Astrocyte of the spinal cord (primary cell): Measurements from ENCODE around the gene GCHFR.
A peak's percentile ranks its signal among the peaks of the same experiment; 100 is the strongest.

ENCODE experiments used
- DNase-seq: peaks from one replicate; pipeline ENCODE4 v3.0.0; 2011; ENCODE audit warnings: low read depth, low spot score
- H3K4me3 ChIP-seq: 2 replicates; pipeline ENCODE4 v1.5.1; 2011; ENCODE audit warnings: low read depth, mild to moderate bottlenecking, low read length, moderate library complexity
- in situ Hi-C: cut with HindIII; loops from 2 replicates; pipeline ENCODE4 v1.10.0; 2017; ENCODE audit warnings: low sequenced_read_pairs
- TF ChIP-seq, protein P1 (sequence below): IDR thresholded peaks from 2 replicates; pipeline ENCODE4 v1.5.1; 2012; ENCODE audit warnings: low read depth, mild to moderate bottlenecking, low read length, inconsistent platforms

GCHFR gene

DNA sequence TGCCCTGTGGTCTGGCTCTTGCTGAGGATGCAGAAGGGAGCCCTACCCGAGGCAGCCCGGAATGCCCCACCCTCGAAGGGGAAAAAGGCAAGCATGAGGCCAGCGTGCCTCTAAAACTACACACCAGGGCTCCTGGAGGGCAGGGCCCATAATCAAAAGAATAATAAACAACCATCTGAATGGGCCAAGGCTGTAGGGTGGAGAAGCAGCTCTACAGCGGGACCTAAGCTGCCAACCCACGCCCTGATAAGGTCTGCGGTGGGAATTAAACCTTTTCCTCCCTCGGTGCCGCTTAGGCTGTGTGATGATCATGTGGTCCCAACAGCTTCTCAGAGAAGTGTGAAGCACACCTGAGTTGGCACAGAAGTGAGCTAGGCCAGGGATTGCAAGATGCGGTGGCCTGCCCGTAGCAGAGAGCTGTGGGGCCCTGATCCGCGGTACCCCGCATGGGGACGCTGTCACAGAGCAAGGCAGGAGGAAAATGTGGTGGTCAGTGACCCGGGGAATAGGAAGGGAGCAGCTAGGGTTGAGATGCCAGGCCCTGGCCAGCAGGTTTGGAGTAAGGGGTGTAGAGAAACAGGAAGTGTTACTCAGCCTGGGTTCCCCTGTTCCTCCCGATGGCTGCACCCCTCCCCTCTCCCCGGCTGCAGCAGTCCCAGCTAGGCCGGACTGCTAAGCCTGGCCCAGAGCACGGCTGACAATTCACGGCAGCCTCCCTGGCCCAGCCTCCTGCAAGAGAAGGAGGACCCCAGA, 4.8 kb downstream of the GCHFR start:
- H3K4me3 ChIP-seq = no peak overlapping the region
- in situ Hi-C loops = no loop called here
- TF ChIP-seq, protein P1, sequence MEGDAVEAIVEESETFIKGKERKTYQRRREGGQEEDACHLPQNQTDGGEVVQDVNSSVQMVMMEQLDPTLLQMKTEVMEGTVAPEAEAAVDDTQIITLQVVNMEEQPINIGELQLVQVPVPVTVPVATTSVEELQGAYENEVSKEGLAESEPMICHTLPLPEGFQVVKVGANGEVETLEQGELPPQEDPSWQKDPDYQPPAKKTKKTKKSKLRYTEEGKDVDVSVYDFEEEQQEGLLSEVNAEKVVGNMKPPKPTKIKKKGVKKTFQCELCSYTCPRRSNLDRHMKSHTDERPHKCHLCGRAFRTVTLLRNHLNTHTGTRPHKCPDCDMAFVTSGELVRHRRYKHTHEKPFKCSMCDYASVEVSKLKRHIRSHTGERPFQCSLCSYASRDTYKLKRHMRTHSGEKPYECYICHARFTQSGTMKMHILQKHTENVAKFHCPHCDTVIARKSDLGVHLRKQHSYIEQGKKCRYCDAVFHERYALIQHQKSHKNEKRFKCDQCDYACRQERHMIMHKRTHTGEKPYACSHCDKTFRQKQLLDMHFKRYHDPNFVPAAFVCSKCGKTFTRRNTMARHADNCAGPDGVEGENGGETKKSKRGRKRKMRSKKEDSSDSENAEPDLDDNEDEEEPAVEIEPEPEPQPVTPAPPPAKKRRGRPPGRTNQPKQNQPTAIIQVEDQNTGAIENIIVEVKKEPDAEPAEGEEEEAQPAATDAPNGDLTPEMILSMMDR = no peak
- no peak for DNase-seq

DNA sequence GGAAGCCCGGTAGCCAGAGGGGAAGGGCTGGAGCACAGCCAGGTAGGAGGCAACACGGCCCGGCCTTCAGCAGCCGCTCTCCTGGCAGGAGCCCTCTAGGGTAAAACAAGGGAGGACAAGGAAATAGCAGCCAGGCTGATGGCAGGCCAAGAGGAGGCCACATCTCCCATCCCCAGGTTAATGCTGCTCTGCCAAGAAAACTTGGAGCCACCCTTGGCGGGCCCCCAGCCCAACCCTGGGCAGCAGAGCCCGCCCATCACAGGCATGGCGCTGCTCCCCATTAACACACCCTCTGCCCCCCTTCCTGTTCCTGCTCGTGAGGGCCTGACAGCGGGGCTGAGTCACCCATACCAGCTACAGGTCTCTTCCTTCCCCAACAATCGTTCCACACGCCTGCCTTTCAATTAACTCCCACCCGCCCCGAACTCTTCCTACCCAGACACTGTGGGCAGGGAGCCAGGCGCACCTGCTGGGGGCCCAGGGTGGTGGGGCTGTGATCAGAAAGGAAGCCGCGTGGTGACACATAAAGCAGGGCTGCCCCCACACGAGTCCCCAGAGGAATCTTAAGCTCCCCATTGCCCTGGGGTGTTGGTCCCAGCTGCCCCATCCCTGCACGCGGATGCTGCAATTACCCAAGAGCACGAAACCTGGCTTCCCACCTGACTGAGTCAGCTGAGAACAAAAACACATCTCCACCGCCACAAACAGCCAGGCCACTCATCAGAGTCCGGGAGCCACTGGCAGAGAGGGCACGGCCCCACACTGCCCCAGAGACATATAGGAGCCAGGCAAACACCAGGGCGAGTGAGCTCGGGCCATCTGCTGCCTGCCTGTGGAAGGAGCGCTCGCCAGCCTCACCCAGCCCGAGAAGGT, 5.6 kb downstream of the GCHFR start, which contains the start of gene C15orf62:
Gene C15orf62 (plus strand): TSS at position 707 of the 873 bp plus-strand sequence. CDS start 516 bp downstream, outside the sequence.
- in situ Hi-C loops = no loop called here
- H3K4me3 ChIP-seq = no peak within 1 kb of the TSS
- TF ChIP-seq, protein P1 = no peak
- DNase-seq = peak; percentile 62

DNA sequence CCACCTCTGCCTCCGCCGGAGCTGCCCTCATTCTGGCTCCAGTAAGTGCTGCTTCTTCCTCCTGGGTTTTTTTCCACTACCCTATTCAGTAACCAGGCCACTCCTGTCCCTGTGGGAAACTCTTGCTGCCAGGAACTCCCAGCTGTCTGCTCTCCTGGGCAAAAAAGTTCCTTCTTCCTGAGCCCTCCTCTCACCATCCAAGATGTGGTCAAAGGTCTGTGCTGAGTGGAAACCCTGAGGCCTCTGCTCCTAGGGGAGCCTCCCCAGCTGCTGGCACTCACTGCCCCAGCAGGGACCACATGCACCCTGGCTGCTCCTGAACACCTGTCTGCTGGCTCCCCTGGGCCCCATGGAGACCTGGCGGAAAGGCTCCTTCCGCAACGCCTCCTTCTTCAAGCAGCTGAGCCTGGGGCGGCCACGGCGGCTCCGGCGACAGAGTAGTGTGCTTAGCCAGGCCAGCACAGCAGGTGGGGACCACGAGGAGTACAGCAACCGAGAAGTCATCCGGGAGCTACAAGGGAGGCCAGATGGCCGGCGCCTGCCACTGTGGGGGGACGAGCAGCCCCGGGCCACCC, 6.4 kb downstream of the GCHFR start:
- TF ChIP-seq, protein P1 = no peak
- peak; percentile 24 for DNase-seq
- in situ Hi-C loops = no loop called here
- no peak overlapping the region for H3K4me3 ChIP-seq

DNA sequence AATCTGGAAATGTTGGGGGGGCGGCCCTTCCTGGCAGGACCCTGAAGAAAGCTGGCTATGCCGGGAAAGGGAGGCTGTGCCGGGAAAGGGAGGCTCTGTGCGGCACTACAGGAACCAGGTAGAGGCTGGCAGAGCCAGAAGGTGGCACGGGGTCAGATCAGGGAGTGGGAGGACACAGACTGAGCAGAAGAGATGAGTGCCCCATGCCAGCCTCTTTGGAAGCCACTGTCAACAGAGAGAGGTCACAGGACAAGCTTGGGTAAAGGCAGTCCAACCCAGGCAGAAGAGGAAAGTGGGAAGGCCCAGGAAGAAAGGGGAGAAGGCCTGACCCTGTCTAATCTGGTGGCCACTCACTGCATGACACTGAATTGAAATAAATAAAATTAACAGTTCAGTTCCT, 7.4 kb downstream of the GCHFR start:
- no peak overlapping the region for H3K4me3 ChIP-seq
- TF ChIP-seq, protein P1 = no peak
- in situ Hi-C loops = no loop called here
- no peak for DNase-seq

DNA sequence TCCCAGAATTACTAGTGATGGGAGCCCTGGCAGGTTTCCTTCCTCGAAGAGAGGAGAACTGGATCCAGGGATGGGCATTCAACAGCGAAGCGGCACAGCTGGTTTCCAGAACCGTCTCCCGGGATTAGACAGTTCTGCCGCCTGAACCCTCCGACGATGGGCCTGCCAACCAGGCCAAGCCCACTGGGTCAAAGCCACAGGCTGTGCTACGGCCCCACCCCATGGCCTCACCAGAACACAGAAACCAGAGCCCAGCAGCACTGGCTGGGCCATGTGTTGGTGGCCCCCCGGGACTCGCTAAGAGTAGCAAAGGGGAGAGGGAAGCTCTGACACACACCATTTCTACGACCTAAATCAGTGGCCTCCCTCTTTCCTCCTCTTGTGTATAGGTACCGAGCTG, 8.1 kb downstream of the GCHFR start:
- DNase-seq = no peak
- TF ChIP-seq, protein P1 = no peak
- H3K4me3 ChIP-seq = no peak overlapping the region
- in situ Hi-C loops = no loop called here

DNA sequence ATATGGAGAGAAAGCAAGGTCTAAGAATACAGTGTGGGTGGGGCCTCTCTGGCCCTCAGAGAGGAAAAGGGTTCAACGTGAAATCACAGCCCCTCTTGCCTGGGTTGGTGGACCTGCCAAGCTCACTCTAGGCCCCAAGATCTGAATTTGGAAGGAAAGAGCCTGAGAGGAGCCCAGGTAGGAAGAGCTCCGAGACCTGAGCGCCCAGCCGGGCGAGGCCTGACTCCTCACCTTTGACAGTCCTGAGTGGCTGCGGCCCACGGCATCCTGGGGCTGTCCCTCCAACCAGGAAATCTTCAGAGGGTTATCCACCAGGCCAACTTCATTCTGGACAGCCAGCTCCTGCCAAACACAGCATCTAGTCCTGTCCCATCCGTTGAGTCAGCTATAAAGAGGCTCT, 9.6 kb downstream of the GCHFR start:
- in situ Hi-C loops = no loop called here
- no peak overlapping the region for H3K4me3 ChIP-seq
- no peak for DNase-seq
- TF ChIP-seq, protein P1 = no peak
